Measurements from ENCODE around the gene NEK6.

The NEK6 gene

DNA sequence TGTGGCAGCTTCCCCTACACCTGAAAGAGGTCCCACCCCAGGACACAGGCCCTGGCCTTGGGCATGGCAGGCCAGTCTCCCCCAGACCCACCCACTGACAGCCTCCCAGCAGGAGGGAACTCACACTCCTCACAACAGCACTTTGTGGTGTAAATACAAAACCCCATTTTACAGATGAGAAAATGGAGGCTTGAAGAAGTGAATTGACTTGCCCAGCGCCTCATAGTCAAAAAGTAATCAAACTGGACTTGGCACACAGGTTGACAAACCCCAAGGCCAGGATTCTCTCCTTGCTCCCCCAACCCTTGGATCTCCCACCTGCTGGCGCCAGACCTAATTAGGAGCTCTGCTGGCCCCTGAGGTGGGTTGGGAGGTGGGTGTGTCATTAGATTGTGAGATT lies 29.2 kb upstream of the NEK6 start:
- H3K9ac ChIP-seq (ENCODE audit: low read length) = no peak overlapping the region
- no peaks in the 10 kb centered on the region for H3K9me3 ChIP-seq (ENCODE audit: insufficient read depth, low read length)
- no peaks in the 10 kb centered on the region for H3K36me3 ChIP-seq (replicated peaks; ENCODE audit: low read depth, low read length)
- no peak overlapping the region for H3K4me3 ChIP-seq (ENCODE audit: low read length)
- TF ChIP-seq, protein P1, sequence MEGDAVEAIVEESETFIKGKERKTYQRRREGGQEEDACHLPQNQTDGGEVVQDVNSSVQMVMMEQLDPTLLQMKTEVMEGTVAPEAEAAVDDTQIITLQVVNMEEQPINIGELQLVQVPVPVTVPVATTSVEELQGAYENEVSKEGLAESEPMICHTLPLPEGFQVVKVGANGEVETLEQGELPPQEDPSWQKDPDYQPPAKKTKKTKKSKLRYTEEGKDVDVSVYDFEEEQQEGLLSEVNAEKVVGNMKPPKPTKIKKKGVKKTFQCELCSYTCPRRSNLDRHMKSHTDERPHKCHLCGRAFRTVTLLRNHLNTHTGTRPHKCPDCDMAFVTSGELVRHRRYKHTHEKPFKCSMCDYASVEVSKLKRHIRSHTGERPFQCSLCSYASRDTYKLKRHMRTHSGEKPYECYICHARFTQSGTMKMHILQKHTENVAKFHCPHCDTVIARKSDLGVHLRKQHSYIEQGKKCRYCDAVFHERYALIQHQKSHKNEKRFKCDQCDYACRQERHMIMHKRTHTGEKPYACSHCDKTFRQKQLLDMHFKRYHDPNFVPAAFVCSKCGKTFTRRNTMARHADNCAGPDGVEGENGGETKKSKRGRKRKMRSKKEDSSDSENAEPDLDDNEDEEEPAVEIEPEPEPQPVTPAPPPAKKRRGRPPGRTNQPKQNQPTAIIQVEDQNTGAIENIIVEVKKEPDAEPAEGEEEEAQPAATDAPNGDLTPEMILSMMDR (IDR thresholded peaks at IDR 0.05; ENCODE audit: low read depth, low read length) = no peak
- no peak for TF ChIP-seq EZH2phosphoT487 (IDR thresholded peaks at IDR 0.05; ENCODE audit: low read depth)
- no peaks in the 10 kb centered on the region for H4K20me1 ChIP-seq (ENCODE audit: insufficient read depth, low read length)
- no peaks in the 10 kb centered on the region for H3K4me1 ChIP-seq (ENCODE audit: low read length)
- H3K4me2 ChIP-seq (ENCODE audit: low read length) = no peak overlapping the region
- no peak overlapping the region for H3K27ac ChIP-seq (ENCODE audit: low read length)
- no peak overlapping the region for H2AFZ ChIP-seq (ENCODE audit: low read depth, low read length)
- H3K79me2 ChIP-seq (ENCODE audit: low read length) = no peaks in the 10 kb centered on the region
- H3K27me3 ChIP-seq (ENCODE audit: low read depth, low read length) = no peaks in the 10 kb centered on the region

DNA sequence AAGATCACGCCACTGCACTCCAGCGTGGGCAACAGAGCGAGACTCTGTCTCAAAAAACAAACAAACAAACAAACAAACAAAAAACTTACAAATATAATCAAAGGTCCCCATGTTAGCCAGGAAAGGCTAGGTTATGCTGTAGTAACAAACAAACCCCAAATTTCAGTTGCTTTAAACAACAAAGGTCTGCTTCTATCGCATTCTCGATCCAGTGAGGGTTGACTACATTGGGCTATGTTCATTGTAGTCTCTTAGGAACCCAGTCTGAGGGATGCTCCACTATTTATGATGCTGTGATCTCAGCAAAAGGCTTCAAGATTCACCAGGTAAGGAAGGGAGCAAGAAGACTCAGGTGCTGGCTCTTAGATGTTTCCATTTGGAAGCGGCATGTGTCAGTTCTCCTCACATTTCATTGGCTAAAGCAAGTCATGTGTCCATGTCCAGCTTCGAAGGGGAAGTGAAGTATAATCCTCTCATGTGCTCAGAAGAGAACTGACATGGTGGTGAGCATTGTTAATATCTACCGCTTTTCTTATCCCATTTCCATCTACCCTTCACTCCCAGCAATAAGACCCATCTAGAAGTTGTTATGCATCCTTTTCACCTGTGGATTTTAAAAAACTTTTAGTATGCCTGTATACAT lies 26.5 kb upstream of the NEK6 start:
- H3K4me3 ChIP-seq (ENCODE audit: low read length) = no peak overlapping the region
- H4K20me1 ChIP-seq (ENCODE audit: insufficient read depth, low read length) = no peaks in the 10 kb centered on the region
- TF ChIP-seq, protein P1 (IDR thresholded peaks at IDR 0.05; ENCODE audit: low read depth, low read length) = no peak
- TF ChIP-seq EZH2phosphoT487 (IDR thresholded peaks at IDR 0.05; ENCODE audit: low read depth) = no peak
- H3K9ac ChIP-seq (ENCODE audit: low read length) = no peak overlapping the region
- H3K27me3 ChIP-seq (ENCODE audit: low read depth, low read length) = no peaks in the 10 kb centered on the region
- no peaks in the 10 kb centered on the region for H3K36me3 ChIP-seq (replicated peaks; ENCODE audit: low read depth, low read length)
- H3K4me1 ChIP-seq (ENCODE audit: low read length) = no peaks in the 10 kb centered on the region
- no peaks in the 10 kb centered on the region for H3K9me3 ChIP-seq (ENCODE audit: insufficient read depth, low read length)
- H2AFZ ChIP-seq (ENCODE audit: low read depth, low read length) = no peak overlapping the region
- no peak overlapping the region for H3K27ac ChIP-seq (ENCODE audit: low read length)
- no peaks in the 10 kb centered on the region for H3K79me2 ChIP-seq (ENCODE audit: low read length)
- no peak overlapping the region for H3K4me2 ChIP-seq (ENCODE audit: low read length)

DNA sequence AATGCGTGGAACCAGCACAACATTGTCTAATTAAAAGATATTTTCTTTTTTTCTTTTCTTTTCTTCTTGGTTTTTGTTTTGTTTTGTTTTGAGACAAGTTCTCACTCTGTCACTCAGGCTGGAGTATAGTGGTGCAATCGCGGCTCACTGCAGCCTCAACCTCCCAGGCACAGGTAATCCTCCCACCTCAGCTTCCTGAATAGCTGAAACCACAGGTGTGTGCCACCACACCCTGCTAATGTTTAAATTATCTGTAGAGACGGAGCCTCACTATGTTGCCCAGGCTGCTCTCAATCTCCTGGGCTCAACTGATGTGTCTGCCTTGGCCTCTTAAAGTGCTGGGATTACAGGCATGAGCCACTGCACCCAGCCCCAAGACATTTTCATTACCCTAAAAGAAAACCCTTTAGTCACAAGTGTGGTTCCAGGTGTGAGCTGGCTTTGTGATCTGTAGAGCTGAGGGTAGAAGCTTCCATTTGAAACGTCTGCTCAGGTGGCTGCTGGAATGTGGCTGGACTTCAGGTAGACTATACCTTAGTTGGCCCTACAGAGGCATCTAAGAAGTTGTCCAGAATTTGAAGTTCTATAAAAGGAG lies 19.1 kb upstream of the NEK6 start:
- H3K9me3 ChIP-seq (ENCODE audit: insufficient read depth, low read length) = no peaks in the 10 kb centered on the region
- peak overlapping the region; percentile 16; the same call in 1 of the 2 replicates for H2AFZ ChIP-seq (ENCODE audit: low read depth, low read length)
- TF ChIP-seq, protein P1 (IDR thresholded peaks at IDR 0.05; ENCODE audit: low read depth, low read length) = no peak
- TF ChIP-seq EZH2phosphoT487 (IDR thresholded peaks at IDR 0.05; ENCODE audit: low read depth) = no peak
- H3K4me1 ChIP-seq (ENCODE audit: low read length) = peaks cover 21% of the 10 kb centered on the region
- H3K27ac ChIP-seq (ENCODE audit: low read length) = no peak overlapping the region
- no peaks in the 10 kb centered on the region for H3K36me3 ChIP-seq (replicated peaks; ENCODE audit: low read depth, low read length)
- no peaks in the 10 kb centered on the region for H3K79me2 ChIP-seq (ENCODE audit: low read length)
- H3K4me3 ChIP-seq (ENCODE audit: low read length) = no peak overlapping the region
- H4K20me1 ChIP-seq (ENCODE audit: insufficient read depth, low read length) = no peaks in the 10 kb centered on the region
- H3K4me2 ChIP-seq (ENCODE audit: low read length) = peak overlapping the region; percentile 1; the same call in 1 of the 2 replicates
- H3K9ac ChIP-seq (ENCODE audit: low read length) = no peak overlapping the region
- no peaks in the 10 kb centered on the region for H3K27me3 ChIP-seq (ENCODE audit: low read depth, low read length)

DNA sequence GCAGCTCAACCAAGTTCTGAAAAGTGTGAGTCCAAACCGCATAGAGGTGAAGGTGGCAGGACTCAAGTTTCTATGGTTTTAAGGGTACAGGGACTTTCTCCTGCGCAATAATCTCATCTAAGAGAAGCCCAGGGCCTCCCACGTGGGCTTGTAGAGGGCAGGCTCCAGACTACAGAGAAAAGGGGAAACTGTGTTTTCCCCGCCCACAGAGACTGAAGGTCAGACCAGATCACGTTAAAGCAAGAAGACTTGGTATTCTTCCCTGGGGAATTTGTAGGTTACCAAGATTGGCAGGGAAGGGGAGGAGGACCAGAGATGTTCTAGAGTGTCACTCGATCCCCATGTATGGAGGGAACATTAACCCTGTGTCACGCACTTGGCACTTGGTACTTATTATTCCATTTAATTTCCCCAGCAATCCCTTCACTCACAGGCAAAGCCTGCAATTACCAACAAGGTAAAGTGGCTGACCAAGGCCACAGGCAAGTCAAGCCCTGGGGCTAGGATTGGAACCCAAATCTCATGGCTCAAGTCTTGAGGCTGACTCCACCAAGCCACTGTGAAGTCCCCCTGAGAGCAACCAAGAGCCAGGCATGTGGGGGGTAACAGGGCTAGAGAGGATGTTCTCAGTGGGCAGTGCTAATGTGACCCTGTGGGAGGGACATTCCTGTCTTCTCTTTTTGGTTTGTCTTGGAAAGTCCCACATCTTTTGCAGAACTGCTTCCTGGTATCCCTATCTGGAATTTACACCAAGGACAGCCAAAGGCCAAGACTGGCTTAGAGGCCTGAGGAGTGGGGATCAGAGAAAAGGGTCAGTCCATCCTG lies 18.3 kb upstream of the NEK6 start:
- peak overlapping the region; percentile 16; the same call in 1 of the 2 replicates for H2AFZ ChIP-seq (ENCODE audit: low read depth, low read length)
- no peaks in the 10 kb centered on the region for H3K79me2 ChIP-seq (ENCODE audit: low read length)
- peak overlapping the region; percentile 1; the same call in 1 of the 2 replicates for H3K4me2 ChIP-seq (ENCODE audit: low read length)
- no peaks in the 10 kb centered on the region for H4K20me1 ChIP-seq (ENCODE audit: insufficient read depth, low read length)
- no peak overlapping the region for H3K9ac ChIP-seq (ENCODE audit: low read length)
- H3K9me3 ChIP-seq (ENCODE audit: insufficient read depth, low read length) = no peaks in the 10 kb centered on the region
- no peaks in the 10 kb centered on the region for H3K27me3 ChIP-seq (ENCODE audit: low read depth, low read length)
- TF ChIP-seq EZH2phosphoT487 (IDR thresholded peaks at IDR 0.05; ENCODE audit: low read depth) = no peak
- TF ChIP-seq, protein P1 (IDR thresholded peaks at IDR 0.05; ENCODE audit: low read depth, low read length) = no peak
- no peaks in the 10 kb centered on the region for H3K36me3 ChIP-seq (replicated peaks; ENCODE audit: low read depth, low read length)
- H3K4me1 ChIP-seq (ENCODE audit: low read length) = peaks cover 21% of the 10 kb centered on the region
- no peak overlapping the region for H3K27ac ChIP-seq (ENCODE audit: low read length)
- no peak overlapping the region for H3K4me3 ChIP-seq (ENCODE audit: low read length)
